ENCODE data around the gene KCNH3.

DNA sequence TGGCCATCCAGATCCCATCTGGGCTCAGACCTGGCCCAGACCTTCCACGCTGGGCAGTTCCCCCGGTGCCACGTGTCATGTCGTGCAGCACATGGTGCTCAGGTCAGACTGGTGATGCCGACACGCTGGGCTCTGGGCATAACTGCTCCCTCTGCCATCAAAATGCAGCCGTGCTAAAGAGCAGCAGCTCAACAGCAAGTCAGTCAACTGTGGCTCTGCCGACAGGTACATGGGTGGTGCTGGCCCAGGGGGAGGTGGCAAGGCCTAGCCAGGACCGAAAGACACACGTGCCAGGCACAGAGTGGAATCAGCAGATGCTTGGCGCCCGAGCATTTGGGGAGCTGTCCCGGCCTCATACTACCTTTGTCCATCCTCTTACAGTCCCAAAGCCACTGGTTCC is 27.5 kb downstream of the KCNH3 start:
- TF ChIP-seq POLR2AphosphoS5 (IDR thresholded peaks at IDR 0.05; ENCODE audit: low read depth) = no peak
- no peak for TF ChIP-seq SPI1 (IDR thresholded peaks at IDR 0.05; ENCODE audit: borderline replicate concordance, low read depth)
- TF ChIP-seq, protein P1, sequence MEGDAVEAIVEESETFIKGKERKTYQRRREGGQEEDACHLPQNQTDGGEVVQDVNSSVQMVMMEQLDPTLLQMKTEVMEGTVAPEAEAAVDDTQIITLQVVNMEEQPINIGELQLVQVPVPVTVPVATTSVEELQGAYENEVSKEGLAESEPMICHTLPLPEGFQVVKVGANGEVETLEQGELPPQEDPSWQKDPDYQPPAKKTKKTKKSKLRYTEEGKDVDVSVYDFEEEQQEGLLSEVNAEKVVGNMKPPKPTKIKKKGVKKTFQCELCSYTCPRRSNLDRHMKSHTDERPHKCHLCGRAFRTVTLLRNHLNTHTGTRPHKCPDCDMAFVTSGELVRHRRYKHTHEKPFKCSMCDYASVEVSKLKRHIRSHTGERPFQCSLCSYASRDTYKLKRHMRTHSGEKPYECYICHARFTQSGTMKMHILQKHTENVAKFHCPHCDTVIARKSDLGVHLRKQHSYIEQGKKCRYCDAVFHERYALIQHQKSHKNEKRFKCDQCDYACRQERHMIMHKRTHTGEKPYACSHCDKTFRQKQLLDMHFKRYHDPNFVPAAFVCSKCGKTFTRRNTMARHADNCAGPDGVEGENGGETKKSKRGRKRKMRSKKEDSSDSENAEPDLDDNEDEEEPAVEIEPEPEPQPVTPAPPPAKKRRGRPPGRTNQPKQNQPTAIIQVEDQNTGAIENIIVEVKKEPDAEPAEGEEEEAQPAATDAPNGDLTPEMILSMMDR (IDR thresholded peaks at IDR 0.05; ENCODE audit: insufficient read depth, low read length) = no peak
